Left renal pelvis (tissue), 4 donors: Measurements from ENCODE around the gene BCL2L11. TPM values are rescaled to one million over a fixed set of nuclear protein-coding genes. Genes with fewer than 3 reads are reported as not detected.

Source experiments
- DNase-seq, 4 donors: peaks; one replicate each; pipeline ENCODE4 v3.0.0-alpha.2; 2013; ENCODE audit warnings: low read depth in 4 of 4, low spot score in 3 of 4
- polyA plus RNA-seq, 4 donors: library from polyadenylated mRNA; unstranded; fragments of 120-200 nt; gene quantifications; one replicate each; pipeline ENCODE4 v1.2.1, GENCODE V29; 2013; ENCODE audit not compliant: insufficient read length in 4 of 4

Gene BCL2L11
- polyA plus RNA-seq, 4 donors = 14.6 to 21.4 (median 18.5) TPM

- DNase-seq = no peak
Measured at GRCh38 chr2:111188681-111189080, 68.0 kb downstream of the BCL2L11 start.

- DNase-seq = no peak
Measured at GRCh38 chr2:111189106-111189505, 68.4 kb downstream of the BCL2L11 start.

GRCh38 chr2:111190816-111191540, 70.3 kb downstream of the BCL2L11 start:
- DNase-seq = no peak

- DNase-seq = no peak
Measured at GRCh38 chr2:111191877-111192276, 71.2 kb downstream of the BCL2L11 start.

- DNase-seq = no peak
Measured at GRCh38 chr2:111192776-111193368, 72.2 kb downstream of the BCL2L11 start.

GRCh38 chr2:111194835-111195621, 74.3 kb downstream of the BCL2L11 start:
- DNase-seq = no peak

- DNase-seq = no peak
Measured at GRCh38 chr2:111196435-111196834, 75.7 kb downstream of the BCL2L11 start.

- no peak for DNase-seq
Measured at GRCh38 chr2:111198701-111199100, 78.0 kb downstream of the BCL2L11 start.

- DNase-seq = no peak
Measured at GRCh38 chr2:111199840-111200239, 79.1 kb downstream of the BCL2L11 start.

GRCh38 chr2:111200333-111200881, 79.7 kb downstream of the BCL2L11 start:
- no peak for DNase-seq

GRCh38 chr2:111201214-111201613, 80.5 kb downstream of the BCL2L11 start:
- no peak for DNase-seq

GRCh38 chr2:111202266-111203040, 81.7 kb downstream of the BCL2L11 start:
- DNase-seq = no peak

- no peak for DNase-seq
Measured at GRCh38 chr2:111204706-111205105, 84.0 kb downstream of the BCL2L11 start.

GRCh38 chr2:111205774-111206173, 85.1 kb downstream of the BCL2L11 start:
- no peak for DNase-seq

GRCh38 chr2:111207851-111208250, 87.1 kb downstream of the BCL2L11 start:
- DNase-seq = no peak

GRCh38 chr2:111208639-111209038, 87.9 kb downstream of the BCL2L11 start:
- DNase-seq = no peak

GRCh38 chr2:111209045-111209514, 88.4 kb downstream of the BCL2L11 start:
- DNase-seq = no peak

- DNase-seq = no peak
Measured at GRCh38 chr2:111210036-111210435, 89.3 kb downstream of the BCL2L11 start.

GRCh38 chr2:111213877-111214276, 93.2 kb downstream of the BCL2L11 start:
- no peak for DNase-seq
